Neural progenitor cell (in vitro differentiated cells): ENCODE results near the gene PRMT9. TPM values are rescaled to one million over a fixed set of nuclear protein-coding genes. Genes with fewer than 3 reads are reported as not detected.

Experiments
- DNase-seq: peaks from one replicate; pipeline ENCODE4 v3.0.0-alpha.2; 2016; ENCODE audit warnings: low spot score
- H2AFZ ChIP-seq: fragments of 200-600 bp; sonication (generic); replicated peaks from 2 replicates; pipeline ENCODE4 v1.6.1; 2016; ENCODE audit warnings: antibody characterized with exemption
- H3F3A ChIP-seq: fragments of 200-600 bp; sonication (generic); 2 replicates; pipeline ENCODE4 v1.6.1; 2016; ENCODE audit warnings: antibody characterized with exemption, low read depth
- H3K27ac ChIP-seq: fragments of 200-600 bp; sonication (generic); 2 replicates; pipeline ENCODE4 v1.5.1; 2016; ENCODE audit warnings: mild to moderate bottlenecking
- H3K27me3 ChIP-seq: fragments of 200-600 bp; sonication (generic); 2 replicates; pipeline ENCODE4 v1.6.1; 2016; ENCODE audit warnings: mild to moderate bottlenecking, moderate library complexity
- H3K36me3 ChIP-seq: fragments of 200-600 bp; sonication (generic); 2 replicates; pipeline ENCODE4 v1.5.1; 2016
- H3K4me1 ChIP-seq: fragments of 200-600 bp; sonication (generic); 2 replicates; pipeline ENCODE4 v1.6.1; 2016; ENCODE audit warnings: mixed run types
- H3K4me2 ChIP-seq: fragments of 200-600 bp; sonication (generic); 2 replicates; pipeline ENCODE4 v1.6.1; 2016
- H3K4me3 ChIP-seq: fragments of 200-600 bp; sonication (generic); 2 replicates; pipeline ENCODE4 v1.5.1; 2016
- H3K79me2 ChIP-seq: fragments of 200-600 bp; sonication (generic); 2 replicates; pipeline ENCODE4 v1.6.1; 2016; ENCODE audit warnings: low read depth
- H3K9ac ChIP-seq: fragments of 200-600 bp; sonication (generic); 2 replicates; pipeline ENCODE4 v1.6.1; 2016
- H3K9me3 ChIP-seq: fragments of 200-600 bp; sonication (generic); 2 replicates; pipeline ENCODE4 v1.5.1; 2016; ENCODE audit warnings: low read depth
- H4K20me1 ChIP-seq: fragments of 200-600 bp; sonication (generic); 2 replicates; pipeline ENCODE4 v1.6.1; 2016; ENCODE audit warnings: low read depth
- H3K27ac Mint-ChIP-seq: 3 replicates; pipeline ENCODE4 v1.8.0; 2021; ENCODE audit warnings: mixed read lengths
- H3K27me3 Mint-ChIP-seq: 2 replicates; pipeline ENCODE4 v1.8.0; 2022; ENCODE audit warnings: low read depth, mild to moderate bottlenecking, inconsistent platforms, moderate library complexity, mixed read lengths; ENCODE audit not compliant: insufficient read depth
- H3K36me3 Mint-ChIP-seq: 3 replicates; pipeline ENCODE4 v1.8.0; 2021; ENCODE audit warnings: mixed read lengths
- H3K4me1 Mint-ChIP-seq: 3 replicates; pipeline ENCODE4 v1.8.0; 2021; ENCODE audit warnings: mixed read lengths
- H3K4me3 Mint-ChIP-seq: 3 replicates; pipeline ENCODE4 v1.8.0; 2021; ENCODE audit warnings: mild to moderate bottlenecking, moderate library complexity, mixed read lengths
- H3K9me3 Mint-ChIP-seq: 3 replicates; pipeline ENCODE4 v1.8.0; 2020; ENCODE audit warnings: mixed read lengths
- CTCF ChIP-seq: fragments of 200-600 bp; sonication (generic); IDR thresholded peaks from 2 replicates; pipeline ENCODE4 v1.5.1; 2017; ENCODE audit warnings: antibody characterized with exemption, mild to moderate bottlenecking
- EZH2 ChIP-seq: fragments of 200-600 bp; sonication (generic); IDR thresholded peaks from 2 replicates; pipeline ENCODE4 v1.6.1; 2017; ENCODE audit warnings: antibody characterized with exemption, mild to moderate bottlenecking, moderate library complexity
- EZH2phosphoT487 ChIP-seq: fragments of 200-600 bp; sonication (generic); IDR thresholded peaks from 2 replicates; pipeline ENCODE4 v1.6.1; 2017; ENCODE audit warnings: antibody characterized with exemption
- total RNA-seq: library from RNA; depleted of rRNA; stranded (reverse); fragments of >200 nt; gene quantifications from 2 replicates; pipeline ENCODE4 v1.2.3, GENCODE V29; 2015; ENCODE audit warnings: low replicate concordance

The PRMT9 gene
- total RNA-seq, 1 donor from 2014 or later, result 24.8 TPM

- H3K79me2 ChIP-seq, result peaks cover 58% of the 10 kb centered on the region
- H3K27me3 ChIP-seq, result no peaks in the 10 kb centered on the region
- peak within 1 kb of the TSS; percentile 88 for H3K4me3 ChIP-seq
- peak within 1 kb of the TSS; percentile 86 for H3K9ac ChIP-seq
- H3K9me3 Mint-ChIP-seq, result no peaks in the 10 kb centered on the region
- H3K4me1 Mint-ChIP-seq, result peaks cover 20% of the 10 kb centered on the region
- H2AFZ ChIP-seq, result peak within 1 kb of the TSS; percentile 89
- H3K36me3 Mint-ChIP-seq, result peaks cover 6% of the 10 kb centered on the region
- no peaks in the 10 kb centered on the region for H3K9me3 ChIP-seq
- H3K4me1 ChIP-seq, result peaks cover 16% of the 10 kb centered on the region
- H3F3A ChIP-seq, result peaks cover 4% of the 10 kb centered on the region
- no peaks in the 10 kb centered on the region for H3K36me3 ChIP-seq
- peaks cover 18% of the 10 kb centered on the region for H4K20me1 ChIP-seq
- H3K27ac ChIP-seq, result peak within 1 kb of the TSS; percentile 64
- peak within 1 kb of the TSS; percentile 99 for H3K4me3 Mint-ChIP-seq
- H3K27ac Mint-ChIP-seq, result peak within 1 kb of the TSS; percentile 95
- DNase-seq, result peak; percentile 97
- H3K27me3 Mint-ChIP-seq, result no peaks in the 10 kb centered on the region
- TF ChIP-seq EZH2phosphoT487 (no peak), CTCF (no peak)
- H3K4me2 ChIP-seq, result peak within 1 kb of the TSS; percentile 83
These were observed 66.7 kb downstream of the PRMT9 start, which contains the start of gene TMEM184C for GRCh38 chr4:147617173-147617840. Gene TMEM184C, plus strand, starts transcription at chr4:147617397. Its CDS starts 560 bp downstream, at chr4:147617957.

- Histone ChIP-seq H3K36me3 (no peaks in the 10 kb centered on the region), H3K4me3 (peak overlapping the region; percentile 88), H3F3A (peaks cover 4% of the 10 kb centered on the region), H3K79me2 (peaks cover 53% of the 10 kb centered on the region), H3K27ac (no peak overlapping the region), H3K4me1 (peaks cover 16% of the 10 kb centered on the region), H3K9ac (no peak overlapping the region), H2AFZ (peak overlapping the region; percentile 89), H3K27me3 (no peaks in the 10 kb centered on the region), H3K4me2 (peak overlapping the region; percentile 83), H4K20me1 (peaks cover 18% of the 10 kb centered on the region), H3K9me3 (no peaks in the 10 kb centered on the region)
- Mint-ChIP-seq H3K4me1 (peaks cover 20% of the 10 kb centered on the region), H3K4me3 (peak overlapping the region; percentile 99), H3K27me3 (no peaks in the 10 kb centered on the region), H3K36me3 (peaks cover 6% of the 10 kb centered on the region), H3K27ac (peak overlapping the region; percentile 95), H3K9me3 (no peaks in the 10 kb centered on the region)
- DNase-seq, result no peak
- TF ChIP-seq EZH2 (no peak), CTCF (no peak), EZH2phosphoT487 (no peak)
These were observed 67.2 kb downstream of the PRMT9 start for GRCh38 chr4:147616849-147617172.

- Histone ChIP-seq H3K4me1 (no peaks in the 10 kb centered on the region), H3K27me3 (no peaks in the 10 kb centered on the region), H3K4me3 (no peak overlapping the region), H3K4me2 (no peak overlapping the region), H3K79me2 (no peaks in the 10 kb centered on the region), H2AFZ (no peak overlapping the region), H3K36me3 (no peaks in the 10 kb centered on the region), H3K27ac (no peak overlapping the region), H4K20me1 (no peaks in the 10 kb centered on the region), H3K9ac (no peak overlapping the region), H3F3A (no peaks in the 10 kb centered on the region), H3K9me3 (no peaks in the 10 kb centered on the region)
- peaks cover 12% of the 10 kb centered on the region for H3K4me1 Mint-ChIP-seq
- no peaks in the 10 kb centered on the region for H3K36me3 Mint-ChIP-seq
- no peak overlapping the region for H3K4me3 Mint-ChIP-seq
- no peak for DNase-seq
- H3K27me3 Mint-ChIP-seq, result no peaks in the 10 kb centered on the region
- TF ChIP-seq EZH2, result no peak
- no peak for TF ChIP-seq EZH2phosphoT487
- no peak for TF ChIP-seq CTCF
- H3K27ac Mint-ChIP-seq, result no peak overlapping the region
- no peaks in the 10 kb centered on the region for H3K9me3 Mint-ChIP-seq
These were observed 73.3 kb downstream of the PRMT9 start for GRCh38 chr4:147610686-147611085.
